Measurements from ENCODE around the gene CTTN. TPM values are rescaled to one million over a fixed set of nuclear protein-coding genes. Genes with fewer than 3 reads are reported as not detected.
A peak's percentile ranks its signal among the peaks of the same experiment; 100 is the strongest.

Gene CTTN
- total RNA-seq, 3 donors from 2014 or later, result 223 to 314 (median 280) TPM

DNA sequence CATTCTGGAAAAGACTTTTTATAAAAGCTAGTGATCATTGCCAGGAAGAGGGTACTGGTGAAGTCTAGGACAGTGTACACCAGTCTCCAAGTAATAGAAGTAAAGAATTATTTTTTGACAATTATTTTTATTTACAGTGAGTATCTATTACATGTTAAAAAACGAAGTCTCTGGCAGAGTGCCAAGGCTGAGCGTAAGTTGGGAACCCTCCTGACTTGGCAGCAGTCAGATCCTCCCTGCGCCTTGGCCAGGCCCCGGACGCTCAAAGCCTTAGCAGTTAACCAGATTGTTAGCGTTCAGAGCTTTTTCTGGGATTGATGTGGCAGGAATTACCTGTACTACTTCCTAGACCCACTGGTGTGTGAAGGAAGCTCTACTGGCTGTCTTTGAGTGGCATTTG, 38.1 kb upstream of the CTTN start:
- H3K4me3 ChIP-seq, result no peak overlapping the region
- H3K36me3 ChIP-seq (ENCODE audit: low read depth), result no peaks in the 10 kb centered on the region
- TF ChIP-seq, protein P1, sequence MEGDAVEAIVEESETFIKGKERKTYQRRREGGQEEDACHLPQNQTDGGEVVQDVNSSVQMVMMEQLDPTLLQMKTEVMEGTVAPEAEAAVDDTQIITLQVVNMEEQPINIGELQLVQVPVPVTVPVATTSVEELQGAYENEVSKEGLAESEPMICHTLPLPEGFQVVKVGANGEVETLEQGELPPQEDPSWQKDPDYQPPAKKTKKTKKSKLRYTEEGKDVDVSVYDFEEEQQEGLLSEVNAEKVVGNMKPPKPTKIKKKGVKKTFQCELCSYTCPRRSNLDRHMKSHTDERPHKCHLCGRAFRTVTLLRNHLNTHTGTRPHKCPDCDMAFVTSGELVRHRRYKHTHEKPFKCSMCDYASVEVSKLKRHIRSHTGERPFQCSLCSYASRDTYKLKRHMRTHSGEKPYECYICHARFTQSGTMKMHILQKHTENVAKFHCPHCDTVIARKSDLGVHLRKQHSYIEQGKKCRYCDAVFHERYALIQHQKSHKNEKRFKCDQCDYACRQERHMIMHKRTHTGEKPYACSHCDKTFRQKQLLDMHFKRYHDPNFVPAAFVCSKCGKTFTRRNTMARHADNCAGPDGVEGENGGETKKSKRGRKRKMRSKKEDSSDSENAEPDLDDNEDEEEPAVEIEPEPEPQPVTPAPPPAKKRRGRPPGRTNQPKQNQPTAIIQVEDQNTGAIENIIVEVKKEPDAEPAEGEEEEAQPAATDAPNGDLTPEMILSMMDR (IDR thresholded peaks at IDR 0.05), result no peak
- H3K9me3 ChIP-seq, result no peaks in the 10 kb centered on the region
- no peaks in the 10 kb centered on the region for H3K4me1 ChIP-seq (ENCODE audit: low read depth)
- intact Hi-C loops (cut with DNase I, micrococcal nuclease), result no loop called here
- ATAC-seq (no peak), DNase-seq (no peak)

DNA sequence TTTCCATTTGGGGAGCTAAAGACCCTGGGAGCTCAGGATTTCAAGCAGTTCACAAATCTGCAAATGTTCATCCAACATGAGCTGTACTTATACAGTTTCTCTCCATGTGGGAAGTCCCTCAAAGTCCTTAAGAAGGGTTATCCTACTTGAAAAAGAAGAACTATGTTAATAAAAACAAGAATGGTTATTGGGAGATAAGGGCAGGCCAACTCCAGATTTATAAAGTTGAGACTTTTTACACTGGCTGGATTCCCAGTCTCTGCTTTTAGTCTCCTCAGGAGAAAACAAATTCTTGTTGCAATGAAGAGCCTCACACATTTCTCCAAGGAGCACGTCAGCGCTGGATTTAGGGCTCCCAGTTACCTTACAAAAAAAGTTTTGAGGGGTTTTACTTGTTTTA, 34.2 kb upstream of the CTTN start:
- no peak for ATAC-seq
- TF ChIP-seq, protein P1 (IDR thresholded peaks at IDR 0.05), result no peak
- no peak for DNase-seq
- Histone ChIP-seq H3K36me3 (ENCODE audit: low read depth) (no peaks in the 10 kb centered on the region), H3K4me3 (no peak overlapping the region), H3K9me3 (no peaks in the 10 kb centered on the region), H3K4me1 (ENCODE audit: low read depth) (no peaks in the 10 kb centered on the region)
- intact Hi-C loops (cut with DNase I, micrococcal nuclease), result no loop called here

DNA sequence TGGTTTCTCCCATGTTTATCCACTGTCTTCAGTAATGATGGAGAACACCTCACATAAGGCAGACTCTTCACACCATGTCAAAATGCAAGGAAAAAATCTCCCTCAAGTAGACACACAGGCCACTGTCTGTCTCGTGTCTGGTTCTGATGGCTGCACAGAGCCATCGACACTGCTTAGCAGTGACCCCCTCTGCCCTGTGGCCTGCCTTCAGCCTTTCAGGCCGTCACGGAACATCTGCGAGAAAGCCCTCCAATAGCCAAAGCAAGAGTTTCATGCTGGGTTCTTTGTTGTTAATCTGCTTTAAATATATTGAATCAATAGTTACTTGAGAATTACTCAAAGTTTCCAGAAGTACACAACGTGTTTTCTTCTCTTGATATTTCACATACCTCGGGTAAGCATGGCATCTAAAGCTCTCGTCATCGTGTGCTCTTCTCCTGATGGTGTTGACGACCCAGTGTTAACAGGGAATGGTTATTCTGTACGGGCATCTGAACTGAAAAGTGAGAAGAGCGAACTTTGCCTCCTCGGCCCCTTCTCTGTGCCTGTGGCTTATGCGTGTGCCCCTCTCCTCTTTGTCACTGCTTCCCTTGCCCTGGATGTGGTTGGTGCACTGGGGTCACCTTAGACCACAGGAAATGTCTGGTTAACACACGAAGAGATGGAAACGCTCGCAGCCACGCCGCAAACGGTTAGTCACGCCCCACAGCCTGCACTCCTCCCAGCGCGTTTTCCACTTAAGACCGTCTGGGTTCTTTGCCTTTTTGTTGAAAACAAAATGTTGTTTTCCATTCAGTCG, 33.4 kb upstream of the CTTN start:
- Histone ChIP-seq H3K36me3 (ENCODE audit: low read depth) (no peaks in the 10 kb centered on the region), H3K9me3 (no peaks in the 10 kb centered on the region), H3K4me1 (ENCODE audit: low read depth) (no peaks in the 10 kb centered on the region), H3K4me3 (no peak overlapping the region)
- TF ChIP-seq, protein P1 (IDR thresholded peaks at IDR 0.05), result no peak
- ATAC-seq, result peak; percentile 39
- intact Hi-C loops (cut with DNase I, micrococcal nuclease), result no loop called here
- DNase-seq, result no peak

DNA sequence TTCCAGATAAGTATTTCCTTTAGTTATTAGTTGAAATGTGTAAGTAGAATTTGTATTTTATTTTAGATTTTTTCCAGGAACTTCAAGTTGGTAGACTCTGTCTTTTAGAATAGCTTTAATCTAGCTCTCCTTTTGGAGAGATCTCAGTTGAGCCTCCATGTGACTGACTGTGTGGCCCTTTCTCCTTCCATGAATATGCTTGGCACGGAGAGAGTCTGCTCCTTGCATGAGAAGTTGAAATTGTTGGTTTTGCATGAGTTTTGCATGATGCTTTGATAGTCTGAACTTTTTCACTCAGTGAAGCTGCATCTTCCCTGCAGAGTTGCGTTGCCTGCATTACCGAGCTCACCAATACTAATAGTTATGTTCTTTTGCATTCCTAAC, 32.8 kb upstream of the CTTN start:
- intact Hi-C loops (cut with DNase I, micrococcal nuclease), result no loop called here
- ATAC-seq, result no peak
- TF ChIP-seq, protein P1 (IDR thresholded peaks at IDR 0.05), result no peak
- H3K36me3 ChIP-seq (ENCODE audit: low read depth), result no peaks in the 10 kb centered on the region
- no peak for DNase-seq
- H3K4me1 ChIP-seq (ENCODE audit: low read depth), result no peaks in the 10 kb centered on the region
- H3K4me3 ChIP-seq, result no peak overlapping the region
- H3K9me3 ChIP-seq, result no peaks in the 10 kb centered on the region

DNA sequence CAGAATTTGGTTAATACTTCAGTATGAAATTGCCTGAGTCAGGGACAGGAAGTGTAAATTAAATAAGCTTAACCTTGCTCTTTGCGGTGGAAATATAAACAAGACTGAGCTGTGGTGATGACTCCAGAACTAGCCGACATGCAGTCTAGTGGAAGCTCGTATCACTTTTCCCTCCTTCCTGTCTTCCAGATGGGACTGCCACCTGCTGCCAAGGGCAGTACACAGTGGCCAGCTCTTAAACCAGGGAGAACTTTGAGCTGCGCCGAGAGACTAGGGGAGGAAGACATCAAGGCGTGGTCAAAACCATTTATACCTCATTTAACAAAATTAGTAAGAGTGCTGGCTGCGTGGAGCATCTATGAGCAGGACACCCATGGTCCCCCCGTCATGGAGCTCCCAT, 31.3 kb upstream of the CTTN start:
- H3K36me3 ChIP-seq (ENCODE audit: low read depth), result no peaks in the 10 kb centered on the region
- ATAC-seq, result no peak
- no peak for DNase-seq

More for the DNA sequence above, 31.3 kb upstream of the CTTN start:
- Histone ChIP-seq H3K9me3 (no peaks in the 10 kb centered on the region), H3K4me3 (no peak overlapping the region), H3K4me1 (ENCODE audit: low read depth) (no peaks in the 10 kb centered on the region)
- intact Hi-C loops (cut with DNase I, micrococcal nuclease), result no loop called here
- TF ChIP-seq, protein P1 (IDR thresholded peaks at IDR 0.05), result no peak

Data from mucosa of descending colon (tissue), 3 donors.